Measurements from ENCODE around the gene MMP23B.

MMP23B gene

GRCh38 chr1:1599935-1600860 is 31.8 kb upstream of the MMP23B start, which contains the start of gene FNDC10:
Gene FNDC10, minus strand, starts transcription at chr1:1600135. Its CDS starts 120 bp downstream, at chr1:1600015.
- ATAC-seq, result peak; percentile 27
- no peak within 1 kb of the TSS for H3K27ac Mint-ChIP-seq
- H3K9me3 Mint-ChIP-seq, result no peaks in the 10 kb centered on the region
- peaks cover 4% of the 10 kb centered on the region for H3K36me3 Mint-ChIP-seq
- peak within 1 kb of the TSS; percentile 76 for H3K4me3 Mint-ChIP-seq
- peaks cover 12% of the 10 kb centered on the region for H3K4me1 Mint-ChIP-seq
- DNase-seq (ENCODE audit: low spot score in 2 of 2), result no peak

GRCh38 chr1:1600861-1601563 is 31.0 kb upstream of the MMP23B start:
- ATAC-seq (no peak), DNase-seq (ENCODE audit: low spot score in 2 of 2) (no peak)
- Mint-ChIP-seq H3K4me1 (peaks cover 12% of the 10 kb centered on the region), H3K9me3 (no peaks in the 10 kb centered on the region), H3K4me3 (peak overlapping the region; percentile 70), H3K36me3 (peaks cover 4% of the 10 kb centered on the region), H3K27ac (no peak overlapping the region)

GRCh38 chr1:1601564-1602303 is 30.2 kb upstream of the MMP23B start:
- no peak for ATAC-seq
- H3K27ac Mint-ChIP-seq, result no peak overlapping the region
- peak overlapping the region; percentile 70 for H3K4me3 Mint-ChIP-seq
- H3K4me1 Mint-ChIP-seq, result peaks cover 14% of the 10 kb centered on the region
- H3K36me3 Mint-ChIP-seq, result peaks cover 4% of the 10 kb centered on the region
- H3K9me3 Mint-ChIP-seq, result no peaks in the 10 kb centered on the region
- DNase-seq (ENCODE audit: low spot score in 2 of 2), result no peak

GRCh38 chr1:1602304-1602967 is 29.5 kb upstream of the MMP23B start:
- Mint-ChIP-seq H3K4me3 (no peak overlapping the region), H3K36me3 (peaks cover 4% of the 10 kb centered on the region), H3K4me1 (peaks cover 19% of the 10 kb centered on the region), H3K9me3 (no peaks in the 10 kb centered on the region), H3K27ac (peak overlapping the region; percentile 61)
- no peak for ATAC-seq
- no peak for DNase-seq (ENCODE audit: low spot score in 2 of 2)

- peaks cover 4% of the 10 kb centered on the region for H3K36me3 Mint-ChIP-seq
- H3K27ac Mint-ChIP-seq, result peak overlapping the region; percentile 61
- H3K4me1 Mint-ChIP-seq, result peaks cover 19% of the 10 kb centered on the region
- ATAC-seq (no peak), DNase-seq (ENCODE audit: low spot score in 2 of 2) (no peak)
- H3K9me3 Mint-ChIP-seq, result no peaks in the 10 kb centered on the region
- no peak overlapping the region for H3K4me3 Mint-ChIP-seq
Observed at GRCh38 chr1:1602968-1603506, 28.9 kb upstream of the MMP23B start.

DNA sequence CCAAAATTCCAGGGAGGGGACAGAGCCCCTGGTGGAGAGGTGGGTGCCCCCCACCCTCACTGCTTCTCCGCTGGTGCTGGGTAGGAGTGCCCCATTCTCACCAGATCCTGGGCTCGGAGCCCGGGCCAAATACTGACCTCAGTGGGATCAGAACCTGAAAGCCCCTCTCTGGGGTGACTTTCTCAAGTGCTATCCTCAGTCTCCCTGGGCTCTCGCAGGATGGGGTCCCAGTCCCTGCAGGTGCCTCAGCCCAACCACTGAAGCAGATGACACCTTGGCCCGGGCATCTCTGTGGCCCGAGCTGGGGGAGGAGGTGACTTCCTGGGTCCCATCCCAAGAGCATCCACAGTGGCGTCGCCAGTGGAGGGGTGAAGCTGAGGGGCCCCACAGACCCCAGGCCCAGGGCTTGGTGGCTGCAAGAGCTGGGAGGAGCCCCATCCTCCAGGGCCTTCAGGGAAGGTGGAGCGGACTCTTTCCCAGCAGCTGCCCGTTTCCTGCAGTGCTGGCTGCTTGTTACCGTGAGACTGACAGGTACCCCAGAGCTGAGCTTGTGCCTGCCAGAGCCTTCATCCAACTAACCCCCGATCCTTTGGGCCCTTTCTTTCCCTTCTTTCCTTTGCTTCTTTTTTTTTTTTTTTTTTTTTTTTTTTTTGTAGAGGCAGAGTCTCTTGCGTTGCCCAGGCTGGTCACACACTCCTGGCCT is 28.2 kb upstream of the MMP23B start:
- DNase-seq (ENCODE audit: low spot score in 2 of 2) (no peak), ATAC-seq (no peak)
- H3K27ac Mint-ChIP-seq, result no peak overlapping the region
- peaks cover 16% of the 10 kb centered on the region for H3K4me1 Mint-ChIP-seq
- H3K4me3 Mint-ChIP-seq, result no peak overlapping the region
- H3K36me3 Mint-ChIP-seq, result peaks cover 4% of the 10 kb centered on the region
- no peaks in the 10 kb centered on the region for H3K9me3 Mint-ChIP-seq

DNA sequence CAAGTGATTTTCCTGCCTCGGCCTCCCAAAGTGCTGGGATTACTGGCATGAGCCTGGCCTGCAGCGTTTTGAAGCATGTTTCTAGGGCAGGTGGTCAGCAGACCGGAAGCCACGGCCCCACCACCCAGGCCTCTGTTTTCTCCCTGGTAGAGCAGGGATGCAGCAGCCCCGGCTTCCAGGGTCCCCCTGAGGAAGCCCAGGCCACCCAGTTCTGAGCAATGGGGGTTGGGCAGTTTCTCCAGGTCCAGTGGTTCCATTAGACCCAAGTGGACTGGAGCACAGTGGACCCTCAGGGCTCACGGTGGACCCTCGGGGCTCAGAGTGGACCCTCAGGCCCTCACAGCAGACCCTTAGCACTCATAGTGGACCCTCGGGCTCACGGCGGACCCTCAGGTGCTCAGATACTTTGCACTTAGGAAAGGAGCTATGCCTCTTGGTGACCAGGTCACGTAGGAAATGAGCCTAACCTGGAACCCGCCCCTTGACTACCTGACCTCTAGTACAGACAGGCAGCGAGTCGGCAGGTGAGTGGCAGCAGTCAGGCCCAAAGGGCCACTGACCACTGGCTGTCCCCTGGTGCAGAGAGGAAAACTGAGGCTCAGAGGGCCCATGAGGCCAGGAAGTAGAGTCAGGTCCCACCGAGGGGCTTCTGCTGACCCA is 27.5 kb upstream of the MMP23B start:
- peaks cover 12% of the 10 kb centered on the region for H3K4me1 Mint-ChIP-seq
- ATAC-seq (no peak), DNase-seq (ENCODE audit: low spot score in 2 of 2) (no peak)
- no peak overlapping the region for H3K4me3 Mint-ChIP-seq
- peaks cover 4% of the 10 kb centered on the region for H3K36me3 Mint-ChIP-seq
- H3K9me3 Mint-ChIP-seq, result no peaks in the 10 kb centered on the region
- H3K27ac Mint-ChIP-seq, result peak overlapping the region; percentile 32

DNA sequence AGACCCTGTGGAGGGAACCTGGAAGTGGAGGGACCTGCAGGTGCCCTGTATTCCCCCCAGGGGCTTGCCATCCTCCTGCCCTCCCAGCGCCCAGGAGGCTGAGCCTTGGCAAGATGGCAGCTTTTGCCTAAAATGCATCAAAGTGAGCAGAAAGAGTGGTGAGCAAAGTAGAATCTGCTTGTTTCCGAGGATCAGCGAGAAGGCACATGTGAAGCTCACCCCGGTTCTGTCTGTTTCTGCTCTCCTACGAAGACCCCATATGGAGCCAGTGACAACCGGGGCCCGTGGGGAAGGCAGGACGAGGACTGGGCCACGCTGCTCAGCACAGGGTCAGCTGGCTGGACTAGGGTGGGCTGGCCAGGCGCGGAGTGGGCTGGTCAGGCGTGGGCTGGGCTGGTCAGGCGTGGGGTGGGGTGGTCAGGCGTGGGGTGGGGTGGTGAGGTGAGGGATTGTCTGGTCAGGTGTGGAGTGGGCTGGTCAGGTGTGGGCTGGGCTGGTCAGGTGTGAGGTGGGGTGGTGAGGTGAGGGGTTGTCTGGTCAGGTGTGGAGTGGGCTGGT is 26.9 kb upstream of the MMP23B start:
- ATAC-seq (peak; percentile 7), DNase-seq (ENCODE audit: low spot score in 2 of 2) (no peak)
- H3K4me1 Mint-ChIP-seq, result peaks cover 12% of the 10 kb centered on the region
- no peaks in the 10 kb centered on the region for H3K9me3 Mint-ChIP-seq
- H3K27ac Mint-ChIP-seq, result peak overlapping the region; percentile 32
- H3K36me3 Mint-ChIP-seq, result peaks cover 4% of the 10 kb centered on the region
- H3K4me3 Mint-ChIP-seq, result no peak overlapping the region

GRCh38 chr1:1605724-1606123 is 26.2 kb upstream of the MMP23B start:
- no peak overlapping the region for H3K4me3 Mint-ChIP-seq

GRCh38 chr1:1606232-1606631 is 25.7 kb upstream of the MMP23B start:
- Mint-ChIP-seq H3K4me3 (no peak overlapping the region), H3K27ac (no peak overlapping the region), H3K4me1 (peaks cover 7% of the 10 kb centered on the region), H3K36me3 (peaks cover 4% of the 10 kb centered on the region), H3K9me3 (no peaks in the 10 kb centered on the region)
- no peak for ATAC-seq
- no peak for DNase-seq (ENCODE audit: low spot score in 2 of 2)

More at GRCh38 chr1:1605724-1606123, 26.2 kb upstream of the MMP23B start:
- no peaks in the 10 kb centered on the region for H3K9me3 Mint-ChIP-seq
- no peak overlapping the region for H3K27ac Mint-ChIP-seq
- DNase-seq (ENCODE audit: low spot score in 2 of 2), result no peak
- peaks cover 9% of the 10 kb centered on the region for H3K4me1 Mint-ChIP-seq
- H3K36me3 Mint-ChIP-seq, result peaks cover 4% of the 10 kb centered on the region
- no peak for ATAC-seq

DNA sequence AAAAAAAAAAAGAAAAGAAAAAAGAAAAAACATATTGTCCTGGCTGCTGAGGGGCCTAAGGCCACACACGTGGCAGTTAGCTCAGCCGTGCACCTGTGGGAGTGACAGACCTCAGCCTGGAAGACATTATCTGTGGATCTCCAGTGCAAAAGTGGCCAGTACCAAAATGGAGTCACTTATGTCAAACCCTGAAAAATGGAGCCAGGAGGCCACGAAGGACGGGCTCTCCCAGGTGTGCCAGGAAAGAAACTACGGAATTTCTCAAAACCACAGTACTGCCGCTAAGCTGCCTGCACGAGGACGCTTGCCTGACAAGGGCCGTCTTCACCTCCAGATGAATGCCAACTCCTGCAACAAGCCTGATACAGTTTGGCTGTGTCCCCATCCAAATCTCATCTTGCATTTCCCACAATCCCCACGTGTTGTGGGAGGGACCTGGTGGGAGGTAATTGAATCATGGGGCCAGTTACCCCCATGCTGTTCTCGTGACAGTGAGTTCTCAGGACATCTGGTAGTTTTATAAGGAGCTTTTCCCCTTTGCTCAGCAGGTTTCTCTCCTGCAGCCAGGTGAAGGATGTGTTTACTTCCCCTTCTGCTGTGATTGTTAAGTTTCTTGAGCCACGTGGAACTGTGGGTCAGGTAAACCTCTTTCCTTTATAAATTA is 22.0 kb upstream of the MMP23B start:
- DNase-seq (ENCODE audit: low spot score in 2 of 2) (no peak), ATAC-seq (no peak)
- peaks cover 24% of the 10 kb centered on the region for H3K4me1 Mint-ChIP-seq
- peaks cover 12% of the 10 kb centered on the region for H3K36me3 Mint-ChIP-seq
- no peaks in the 10 kb centered on the region for H3K9me3 Mint-ChIP-seq
- H3K4me3 Mint-ChIP-seq, result no peak overlapping the region
- no peak overlapping the region for H3K27ac Mint-ChIP-seq

GRCh38 chr1:1610796-1611195 is 21.2 kb upstream of the MMP23B start:
- Mint-ChIP-seq H3K4me1 (peaks cover 26% of the 10 kb centered on the region), H3K36me3 (peaks cover 17% of the 10 kb centered on the region), H3K9me3 (no peaks in the 10 kb centered on the region), H3K27ac (no peak overlapping the region), H3K4me3 (no peak overlapping the region)
- DNase-seq (ENCODE audit: low spot score in 2 of 2), result no peak
- no peak for ATAC-seq

- Mint-ChIP-seq H3K4me1 (peaks cover 21% of the 10 kb centered on the region), H3K36me3 (peaks cover 26% of the 10 kb centered on the region), H3K4me3 (no peak overlapping the region), H3K9me3 (no peaks in the 10 kb centered on the region), H3K27ac (no peak overlapping the region)
- ATAC-seq, result no peak
- DNase-seq (ENCODE audit: low spot score in 2 of 2), result no peak
Observed at GRCh38 chr1:1612104-1612400, 19.9 kb upstream of the MMP23B start.

Measured in stimulated activated effector memory CD8-positive, alpha-beta T cell treated with anti-CD3 and anti-CD28 coated beads, Interleukin-12 subunit alpha, Interleukin-12 subunit beta, amount 100 ng/mL, for 72 hours (primary cell).